Occipital lobe (tissue), 2 donors: ENCODE measurements around the gene APBA2. TPM values are rescaled to one million over a fixed set of nuclear protein-coding genes. Genes with fewer than 3 reads are reported as not detected.
"Not testable (repeated sequence)": the region's sequence is repeated elsewhere in the genome, so short reads cannot be mapped to it uniquely, and the experiment has no call there.

Source experiments
- DNase-seq: peaks from one replicate; lab custom pipeline; 2025; lab: John Stamatoyannopoulos, UW
- total RNA-seq: library from RNA; depleted of rRNA; stranded (reverse); fragments of >200 nt; gene quantifications from one replicate; pipeline ENCODE4 v1.2.3, GENCODE V29; 2014

Gene APBA2
- total RNA-seq, 1 donor from 2014 or later: 108 TPM

- no peak for DNase-seq
These were observed 112.0 kb downstream of the APBA2 start for GRCh38 chr15:28997791-28998190.

- no peak for DNase-seq
These were observed 112.7 kb downstream of the APBA2 start for GRCh38 chr15:28998511-28998910.

- no peak for DNase-seq
These were observed 117.5 kb downstream of the APBA2 start for GRCh38 chr15:29003191-29003839.

GRCh38 chr15:29003840-29004233 is 118.1 kb downstream of the APBA2 start:
- DNase-seq: no peak

GRCh38 chr15:29005931-29006330 is 120.2 kb downstream of the APBA2 start:
- no peak for DNase-seq

GRCh38 chr15:29008846-29009245 is 123.1 kb downstream of the APBA2 start:
- DNase-seq: no peak

GRCh38 chr15:29012097-29012496 is 126.3 kb downstream of the APBA2 start:
- no peak for DNase-seq

- no peak for DNase-seq
These were observed 128.7 kb downstream of the APBA2 start for GRCh38 chr15:29014493-29014892.

GRCh38 chr15:29016518-29016917 is 130.7 kb downstream of the APBA2 start:
- DNase-seq: no peak

GRCh38 chr15:29018120-29018805 is 132.5 kb downstream of the APBA2 start:
- DNase-seq: no peak

- no peak for DNase-seq
These were observed 133.5 kb downstream of the APBA2 start for GRCh38 chr15:29018995-29019976.

- DNase-seq: no peak
These were observed 136.1 kb downstream of the APBA2 start for GRCh38 chr15:29021857-29022256.

- no peak for DNase-seq
These were observed 138.9 kb downstream of the APBA2 start for GRCh38 chr15:29024662-29025061.

GRCh38 chr15:29025411-29025810 is 139.6 kb downstream of the APBA2 start:
- not testable (repeated sequence) for DNase-seq

- not testable (repeated sequence) for DNase-seq
These were observed 142.4 kb downstream of the APBA2 start for GRCh38 chr15:29028158-29028557.

- no peak for DNase-seq
These were observed 143.9 kb downstream of the APBA2 start for GRCh38 chr15:29029651-29030195.

- DNase-seq: no peak
These were observed 145.9 kb downstream of the APBA2 start for GRCh38 chr15:29031502-29032228.

GRCh38 chr15:29032229-29032625 is 146.5 kb downstream of the APBA2 start:
- no peak for DNase-seq

GRCh38 chr15:29032751-29033150 is 147.0 kb downstream of the APBA2 start:
- DNase-seq: no peak

- DNase-seq: no peak
These were observed 148.4 kb downstream of the APBA2 start for GRCh38 chr15:29034151-29034550.
